ENCODE measurements around the gene FHIT. TPM values are rescaled to one million over a fixed set of nuclear protein-coding genes. Genes with fewer than 3 reads are reported as not detected.

The FHIT gene
- total and polyA plus RNA-seq, 2 experiments from 2014 or later: 0.22 to 0.90 TPM

DNA sequence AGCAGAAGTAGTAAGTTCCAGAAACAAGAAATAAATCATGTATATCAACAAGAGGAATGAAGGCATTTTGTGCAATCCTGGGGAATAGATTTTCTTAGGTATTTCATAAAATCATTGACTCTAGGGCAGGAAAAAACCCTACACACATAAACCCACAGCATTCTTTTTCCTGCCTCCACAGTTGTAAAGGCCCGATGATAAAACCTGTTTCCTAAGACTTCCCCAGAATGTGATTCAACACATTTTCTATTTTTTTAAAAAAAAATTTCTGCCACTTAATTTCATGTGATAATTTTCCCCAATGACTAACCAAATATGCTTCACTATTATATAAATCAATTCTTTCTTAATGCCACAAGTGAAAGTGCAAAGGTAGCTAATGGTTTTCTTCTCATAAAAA lies 407.0 kb downstream of the FHIT start:
- no peak overlapping the region for H3K4me3 ChIP-seq
- H3K79me2 ChIP-seq (ENCODE audit: insufficient read depth): no peaks in the 10 kb centered on the region
- H3K9me2 ChIP-seq (ENCODE audit: insufficient read depth): no peaks in the 10 kb centered on the region
- no peak overlapping the region for H3K27ac ChIP-seq
- in situ Hi-C loops (cut with MboI): no loop called here
- peak; percentile 1 for DNase-seq
- no peaks in the 10 kb centered on the region for H3K27me3 ChIP-seq (replicated peaks; ENCODE audit: insufficient read depth)
- no peaks in the 10 kb centered on the region for H3K36me3 ChIP-seq (ENCODE audit: low read depth)
- 38 to 44% methylated on average over 1 of the region's 1 CpG for WGBS, 2 experiments (ENCODE audit: low coverage in 1 of 2, low lambda C conversion rate in 2 of 2, missing lambda C conversion rate in 2 of 2)
- no peaks in the 10 kb centered on the region for H3K9me3 ChIP-seq (ENCODE audit: low read depth)
- no peaks in the 10 kb centered on the region for H3K4me1 ChIP-seq (ENCODE audit: insufficient read depth)
- no peaks in the 10 kb centered on the region for H4K20me1 ChIP-seq (ENCODE audit: insufficient read depth)
- TF ChIP-seq EZH2phosphoT487 (IDR thresholded peaks at IDR 0.05; ENCODE audit: insufficient read depth, low read depth) (no peak), EZH2 (IDR thresholded peaks at IDR 0.05; ENCODE audit: insufficient read depth, poor library complexity, severe bottlenecking) (no peak)
- no peak overlapping the region for H3K4me2 ChIP-seq (ENCODE audit: unreplicated experiment)
- no peak overlapping the region for H2AFZ ChIP-seq
- H3F3A ChIP-seq (ENCODE audit: insufficient read depth): no peaks in the 10 kb centered on the region
- no peak overlapping the region for H3K9ac ChIP-seq

DNA sequence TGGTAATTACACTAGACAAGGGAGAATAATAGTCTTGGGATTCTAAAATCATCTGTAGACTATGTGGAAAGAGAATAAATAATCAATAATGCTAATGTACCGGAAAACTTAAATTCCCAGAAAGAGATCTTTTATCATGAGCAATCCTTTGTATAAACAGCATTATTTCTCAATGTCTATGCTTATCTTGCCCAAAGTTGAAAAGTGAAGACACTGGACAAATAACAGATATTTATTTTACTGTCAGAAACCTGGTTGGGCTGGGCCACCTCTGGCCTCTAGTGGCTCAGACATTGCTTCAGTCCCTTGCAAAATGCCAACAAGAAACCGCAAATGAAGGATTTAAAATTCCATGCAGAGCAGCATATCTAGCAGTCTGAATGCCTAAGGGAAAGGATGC lies 409.9 kb downstream of the FHIT start:
- H2AFZ ChIP-seq: no peak overlapping the region
- in situ Hi-C loops (cut with MboI): no loop called here
- no peaks in the 10 kb centered on the region for H3F3A ChIP-seq (ENCODE audit: insufficient read depth)
- no peak overlapping the region for H3K27ac ChIP-seq
- TF ChIP-seq EZH2 (IDR thresholded peaks at IDR 0.05; ENCODE audit: insufficient read depth, poor library complexity, severe bottlenecking): no peak
- TF ChIP-seq EZH2phosphoT487 (IDR thresholded peaks at IDR 0.05; ENCODE audit: insufficient read depth, low read depth): no peak
- H4K20me1 ChIP-seq (ENCODE audit: insufficient read depth): no peaks in the 10 kb centered on the region
- H3K4me2 ChIP-seq (ENCODE audit: unreplicated experiment): no peak overlapping the region
- H3K36me3 ChIP-seq (ENCODE audit: low read depth): no peaks in the 10 kb centered on the region
- H3K79me2 ChIP-seq (ENCODE audit: insufficient read depth): no peaks in the 10 kb centered on the region
- H3K9ac ChIP-seq: no peak overlapping the region
- no peak overlapping the region for H3K4me3 ChIP-seq
- 96 to 97% methylated on average over 2 of the region's 2 CpGs for WGBS, 2 experiments (ENCODE audit: low coverage in 1 of 2, low lambda C conversion rate in 2 of 2, missing lambda C conversion rate in 2 of 2)
- no peaks in the 10 kb centered on the region for H3K9me3 ChIP-seq (ENCODE audit: low read depth)
- no peaks in the 10 kb centered on the region for H3K9me2 ChIP-seq (ENCODE audit: insufficient read depth)
- H3K4me1 ChIP-seq (ENCODE audit: insufficient read depth): no peaks in the 10 kb centered on the region
- DNase-seq: no peak
- H3K27me3 ChIP-seq (replicated peaks; ENCODE audit: insufficient read depth): no peaks in the 10 kb centered on the region

DNA sequence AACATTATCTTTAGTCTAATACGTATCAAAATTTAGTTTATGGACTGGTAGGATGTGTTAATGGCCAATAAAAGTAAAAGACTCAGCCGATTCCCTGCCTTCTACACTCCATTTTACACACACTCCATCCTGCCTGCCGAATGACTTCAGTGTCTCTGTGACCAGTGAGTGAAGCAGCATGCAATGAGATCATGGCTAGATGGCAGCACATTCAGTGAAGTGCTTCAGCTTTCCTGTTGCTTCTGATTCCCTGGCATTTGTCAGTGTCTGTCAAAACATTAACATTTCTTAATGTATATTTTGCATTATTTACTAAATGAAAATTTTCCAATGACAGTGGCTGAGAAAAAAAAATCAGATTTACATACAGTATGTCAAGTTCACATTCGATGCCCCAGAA lies 412.0 kb downstream of the FHIT start:
- Histone ChIP-seq H3K9me3 (ENCODE audit: low read depth) (no peaks in the 10 kb centered on the region), H3K4me2 (ENCODE audit: unreplicated experiment) (no peak overlapping the region), H3K27me3 (replicated peaks; ENCODE audit: insufficient read depth) (no peaks in the 10 kb centered on the region), H3K9me2 (ENCODE audit: insufficient read depth) (no peaks in the 10 kb centered on the region), H3K27ac (no peak overlapping the region), H3K4me3 (no peak overlapping the region), H3K79me2 (ENCODE audit: insufficient read depth) (no peaks in the 10 kb centered on the region), H3K36me3 (ENCODE audit: low read depth) (no peaks in the 10 kb centered on the region), H2AFZ (no peak overlapping the region), H3K9ac (no peak overlapping the region), H4K20me1 (ENCODE audit: insufficient read depth) (no peaks in the 10 kb centered on the region), H3F3A (ENCODE audit: insufficient read depth) (no peaks in the 10 kb centered on the region), H3K4me1 (ENCODE audit: insufficient read depth) (no peaks in the 10 kb centered on the region)
- TF ChIP-seq EZH2 (IDR thresholded peaks at IDR 0.05; ENCODE audit: insufficient read depth, poor library complexity, severe bottlenecking) (no peak), EZH2phosphoT487 (IDR thresholded peaks at IDR 0.05; ENCODE audit: insufficient read depth, low read depth) (no peak)
- in situ Hi-C loops (cut with MboI): no loop called here
- DNase-seq: peak; percentile 12
- 58 to 62% methylated on average over 4 of the region's 4 CpGs for WGBS, 2 experiments (ENCODE audit: low coverage in 1 of 2, low lambda C conversion rate in 2 of 2, missing lambda C conversion rate in 2 of 2)

DNA sequence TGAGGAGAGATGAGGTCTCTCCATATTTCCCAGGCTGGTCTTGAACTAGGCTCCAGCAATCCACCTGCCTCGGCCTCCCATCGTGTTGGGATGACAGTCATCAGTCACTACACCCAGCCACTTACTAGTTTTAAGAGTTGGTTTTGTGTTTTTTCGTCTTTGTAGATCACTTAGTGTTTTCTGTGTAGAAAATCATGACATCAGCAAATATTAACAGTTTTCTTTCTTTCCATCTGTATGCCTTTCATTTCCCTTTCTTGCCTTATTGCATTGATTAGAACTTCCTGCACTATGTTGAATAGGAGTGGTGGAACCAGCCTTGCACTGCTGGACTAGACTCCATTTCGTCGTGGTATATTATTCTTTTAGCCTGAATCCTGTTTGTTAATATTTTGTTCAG lies 415.5 kb downstream of the FHIT start:
- no peak overlapping the region for H3K4me2 ChIP-seq (ENCODE audit: unreplicated experiment)
- no peak for TF ChIP-seq EZH2 (IDR thresholded peaks at IDR 0.05; ENCODE audit: insufficient read depth, poor library complexity, severe bottlenecking)
- no peak for TF ChIP-seq EZH2phosphoT487 (IDR thresholded peaks at IDR 0.05; ENCODE audit: insufficient read depth, low read depth)
- H3F3A ChIP-seq (ENCODE audit: insufficient read depth): no peaks in the 10 kb centered on the region
- H3K79me2 ChIP-seq (ENCODE audit: insufficient read depth): no peaks in the 10 kb centered on the region
- H3K27me3 ChIP-seq (replicated peaks; ENCODE audit: insufficient read depth): no peaks in the 10 kb centered on the region
- 68 to 71% methylated on average over 5 of the region's 5 CpGs for WGBS, 2 experiments (ENCODE audit: low coverage in 1 of 2, low lambda C conversion rate in 2 of 2, missing lambda C conversion rate in 2 of 2)
- no peak overlapping the region for H3K4me3 ChIP-seq
- H3K4me1 ChIP-seq (ENCODE audit: insufficient read depth): no peaks in the 10 kb centered on the region
- no peak overlapping the region for H3K27ac ChIP-seq
- in situ Hi-C loops (cut with MboI): no loop called here
- H2AFZ ChIP-seq: no peak overlapping the region
- no peaks in the 10 kb centered on the region for H3K9me2 ChIP-seq (ENCODE audit: insufficient read depth)
- no peak overlapping the region for H3K9ac ChIP-seq
- H3K36me3 ChIP-seq (ENCODE audit: low read depth): no peaks in the 10 kb centered on the region
- H4K20me1 ChIP-seq (ENCODE audit: insufficient read depth): no peaks in the 10 kb centered on the region
- no peaks in the 10 kb centered on the region for H3K9me3 ChIP-seq (ENCODE audit: low read depth)
- no peak for DNase-seq

DNA sequence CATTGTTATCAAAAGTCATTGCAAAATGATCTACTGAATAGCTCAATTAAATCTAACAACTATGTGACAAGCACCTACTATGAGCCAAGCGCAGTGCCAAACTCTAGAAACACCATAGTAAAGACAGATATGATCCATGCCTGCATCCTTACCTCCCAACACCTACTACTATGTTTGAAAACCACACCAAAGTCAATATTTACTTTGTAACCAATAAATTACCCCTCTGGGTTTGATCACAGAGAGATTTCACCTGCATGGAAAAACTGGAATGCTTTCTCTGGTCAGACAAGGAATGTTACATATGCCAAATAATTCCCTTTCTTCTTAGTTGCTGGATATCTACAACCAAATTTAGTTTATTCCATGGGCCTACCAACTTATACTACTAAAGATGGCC lies 422.2 kb downstream of the FHIT start:
- 77 to 84% methylated on average over 1 of the region's 1 CpG for WGBS, 2 experiments (ENCODE audit: low coverage in 1 of 2, low lambda C conversion rate in 2 of 2, missing lambda C conversion rate in 2 of 2)
- no peak overlapping the region for H3K9ac ChIP-seq
- in situ Hi-C loops (cut with MboI): no loop called here

More for the DNA sequence above, 422.2 kb downstream of the FHIT start:
- no peak overlapping the region for H3K4me2 ChIP-seq (ENCODE audit: unreplicated experiment)
- no peaks in the 10 kb centered on the region for H3F3A ChIP-seq (ENCODE audit: insufficient read depth)
- H3K4me1 ChIP-seq (ENCODE audit: insufficient read depth): no peaks in the 10 kb centered on the region
- no peak overlapping the region for H3K4me3 ChIP-seq
- H4K20me1 ChIP-seq (ENCODE audit: insufficient read depth): no peaks in the 10 kb centered on the region
- TF ChIP-seq EZH2phosphoT487 (IDR thresholded peaks at IDR 0.05; ENCODE audit: insufficient read depth, low read depth): no peak
- TF ChIP-seq EZH2 (IDR thresholded peaks at IDR 0.05; ENCODE audit: insufficient read depth, poor library complexity, severe bottlenecking): no peak
- H3K27ac ChIP-seq: no peak overlapping the region
- DNase-seq: no peak
- no peaks in the 10 kb centered on the region for H3K9me2 ChIP-seq (ENCODE audit: insufficient read depth)
- no peaks in the 10 kb centered on the region for H3K79me2 ChIP-seq (ENCODE audit: insufficient read depth)
- H3K27me3 ChIP-seq (replicated peaks; ENCODE audit: insufficient read depth): no peaks in the 10 kb centered on the region
- no peak overlapping the region for H2AFZ ChIP-seq
- H3K9me3 ChIP-seq (ENCODE audit: low read depth): no peaks in the 10 kb centered on the region
- no peaks in the 10 kb centered on the region for H3K36me3 ChIP-seq (ENCODE audit: low read depth)

Data from GM23248 (cell line).